ENCODE data around the gene BRD4. TPM values are rescaled to one million over a fixed set of nuclear protein-coding genes. Genes with fewer than 3 reads are reported as not detected.

BRD4 gene
- total and polyA plus RNA-seq, 2 donors (not counting 3 experiments of a cell fraction or from before 2014, with no cell fraction given), result 14.9 to 125 TPM

DNA sequence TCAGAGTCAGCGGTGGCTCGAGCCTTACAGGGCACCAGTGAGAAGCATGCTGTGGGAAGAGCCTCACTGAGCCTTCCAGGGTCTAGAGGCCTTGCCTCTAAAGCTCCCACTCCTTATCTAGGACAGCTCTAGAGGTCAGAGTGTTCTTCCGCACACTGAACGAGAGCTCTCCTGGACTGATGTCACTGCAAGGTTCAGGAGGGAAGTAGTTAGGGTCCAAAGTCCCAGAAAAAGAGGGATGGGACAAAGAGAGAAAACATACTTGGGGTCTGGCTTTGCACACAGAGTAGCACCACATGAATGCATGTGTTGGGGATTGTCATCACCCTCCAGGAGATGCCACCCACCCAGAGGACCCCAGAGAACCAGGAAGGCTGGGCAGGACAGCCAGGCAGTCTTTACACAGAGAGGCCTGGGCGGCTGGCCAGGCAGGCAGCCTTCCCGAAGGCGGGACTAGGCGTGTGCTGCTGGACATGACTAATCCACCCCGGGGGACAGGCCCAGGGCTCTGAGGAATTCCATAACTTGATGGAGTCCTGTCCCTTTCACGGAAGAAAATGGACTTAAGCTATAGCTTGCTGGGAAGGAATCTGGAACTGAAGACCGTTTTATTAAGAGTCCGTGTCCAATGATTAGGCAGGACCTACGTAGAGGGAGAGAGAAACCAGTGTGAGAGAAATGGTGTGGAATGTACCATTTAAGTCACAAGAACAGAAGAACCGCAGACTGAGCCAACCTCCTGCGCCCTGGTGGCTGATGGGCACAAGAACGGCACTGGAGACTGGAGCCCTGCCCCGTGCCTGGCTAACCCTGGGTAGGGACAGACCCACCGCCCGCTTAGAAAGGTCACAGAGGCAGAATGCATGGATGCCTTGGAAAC lies 83.5 kb downstream of the BRD4 start:
- peaks cover 42% of the 10 kb centered on the region for H3K4me1 ChIP-seq (ENCODE audit: control insufficient read depth, extremely low read depth, insufficient read depth, low read length)
- peak overlapping the region; percentile 84 for H3K27ac ChIP-seq (ENCODE audit: insufficient read depth, low read depth, low read length)
- FAIRE-seq, result peak; percentile 94
- peak overlapping the region; percentile 28 for H3K9ac ChIP-seq (replicated peaks; ENCODE audit: extremely low read depth, insufficient read depth, low read length)
- H3K9me1 ChIP-seq (replicated peaks; ENCODE audit: control insufficient read depth, extremely low read depth, insufficient read depth, low read length), result no peaks in the 10 kb centered on the region
- peaks cover 19 to 42% of the 10 kb centered on the region in 2 experiments for H3K36me3 ChIP-seq (ENCODE audit: control insufficient read depth in 2 of 2, extremely low read depth in 1 of 2, insufficient read depth in 2 of 2, low read length in 2 of 2)
- TF ChIP-seq, protein P1, sequence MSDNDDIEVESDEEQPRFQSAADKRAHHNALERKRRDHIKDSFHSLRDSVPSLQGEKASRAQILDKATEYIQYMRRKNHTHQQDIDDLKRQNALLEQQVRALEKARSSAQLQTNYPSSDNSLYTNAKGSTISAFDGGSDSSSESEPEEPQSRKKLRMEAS (IDR thresholded peaks at IDR 0.05; ENCODE audit: insufficient read depth, insufficient read length), result no peak
- TF ChIP-seq EZH2 (IDR thresholded peaks at IDR 0.05; ENCODE audit: borderline replicate concordance, low read depth, low read length, severe bottlenecking) (no peak), POLR2AphosphoS5 (IDR thresholded peaks at IDR 0.05; ENCODE audit: insufficient read depth, low read depth, low read length) (no peak), JUN (IDR thresholded peaks at IDR 0.05; ENCODE audit: borderline replicate concordance, insufficient read depth, insufficient read length, low read depth) (no peak), GATA2 (IDR thresholded peaks at IDR 0.05; ENCODE audit: insufficient read depth, insufficient read length, low read depth, low read length) (no peak), FOS (IDR thresholded peaks at IDR 0.05; ENCODE audit: borderline replicate concordance, insufficient read depth, low read length) (no peak), MYC (IDR thresholded peaks at IDR 0.05; ENCODE audit: low read depth, low read length) (no peak), POLR2A (IDR thresholded peaks at IDR 0.05; ENCODE audit: low read depth, low read length) (no peak)
- TF ChIP-seq, protein P2, sequence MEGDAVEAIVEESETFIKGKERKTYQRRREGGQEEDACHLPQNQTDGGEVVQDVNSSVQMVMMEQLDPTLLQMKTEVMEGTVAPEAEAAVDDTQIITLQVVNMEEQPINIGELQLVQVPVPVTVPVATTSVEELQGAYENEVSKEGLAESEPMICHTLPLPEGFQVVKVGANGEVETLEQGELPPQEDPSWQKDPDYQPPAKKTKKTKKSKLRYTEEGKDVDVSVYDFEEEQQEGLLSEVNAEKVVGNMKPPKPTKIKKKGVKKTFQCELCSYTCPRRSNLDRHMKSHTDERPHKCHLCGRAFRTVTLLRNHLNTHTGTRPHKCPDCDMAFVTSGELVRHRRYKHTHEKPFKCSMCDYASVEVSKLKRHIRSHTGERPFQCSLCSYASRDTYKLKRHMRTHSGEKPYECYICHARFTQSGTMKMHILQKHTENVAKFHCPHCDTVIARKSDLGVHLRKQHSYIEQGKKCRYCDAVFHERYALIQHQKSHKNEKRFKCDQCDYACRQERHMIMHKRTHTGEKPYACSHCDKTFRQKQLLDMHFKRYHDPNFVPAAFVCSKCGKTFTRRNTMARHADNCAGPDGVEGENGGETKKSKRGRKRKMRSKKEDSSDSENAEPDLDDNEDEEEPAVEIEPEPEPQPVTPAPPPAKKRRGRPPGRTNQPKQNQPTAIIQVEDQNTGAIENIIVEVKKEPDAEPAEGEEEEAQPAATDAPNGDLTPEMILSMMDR (IDR thresholded peaks at IDR 0.05; ENCODE audit: extremely low read depth in 1 of 2, insufficient read depth in 1 of 2, low read depth in 1 of 2, low read length in 2 of 2), result no peak
- ChIA-PET POLR2A (no interaction called here), CTCF (interaction anchor here (0.8 to 3.6 kb wide), 6 partner anchors 10 to 307 kb away, joined by 3 to 16 read pairs (median 6); partner anchors contain the start of gene EPHX3)
- no peaks in the 10 kb centered on the region for H4K20me1 ChIP-seq (replicated peaks; ENCODE audit: control insufficient read depth, extremely low read depth, insufficient read depth, low read length)
- dilution Hi-C loops (cut with MboI; ENCODE audit: extremely low pct_ligation_motif_present, low sequenced_read_pairs) (no loop called here), intact Hi-C loops (cut with micrococcal nuclease) (no loop called here)
- no peaks in the 10 kb centered on the region for H3K27me3 ChIP-seq (ENCODE audit: control insufficient read depth in 2 of 2, insufficient read depth in 2 of 2, low read length in 2 of 2)
- H3K79me2 ChIP-seq (ENCODE audit: control insufficient read depth, insufficient read depth, low read length), result peaks cover 27% of the 10 kb centered on the region
- no peak overlapping the region for H2AFZ ChIP-seq (ENCODE audit: low read depth, low read length)
- no peaks in the 10 kb centered on the region for H3K9me3 ChIP-seq (replicated peaks; ENCODE audit: control insufficient read depth, insufficient read depth, low read length)
- peak; percentile 80 for DNase-seq (ENCODE audit: low read depth, low spot score)
- BruUV-seq (replicated peaks), result TSS peak; percentile 19
- no peak overlapping the region for H3K4me3 ChIP-seq (replicated peaks in 1 of 3; ENCODE audit: insufficient read depth in 1 of 3, low read depth in 1 of 3, low read length in 3 of 3)
- H3K4me2 ChIP-seq (ENCODE audit: insufficient read depth, low read length), result no peak overlapping the region
